GM12878 (cell line): ENCODE measurements around the gene SIT1. TPM values are rescaled to one million over a fixed set of nuclear protein-coding genes. Genes with fewer than 3 reads are reported as not detected.

Experiments used
- ASH2L ChIP-seq: fragments of 300-600, 200-600 bp; sonication (generic); IDR thresholded peaks from 2 replicates; pipeline ENCODE4 v1.6.1; 2017; ENCODE audit warnings: low read depth, mild to moderate bottlenecking, borderline replicate concordance
- ATF7 ChIP-seq: fragments of 450-650 bp; IDR thresholded peaks from 2 replicates; pipeline ENCODE4 v1.6.1; 2016; ENCODE audit warnings: low read depth, mild to moderate bottlenecking
- BRCA1 ChIP-seq: IDR thresholded peaks from 2 replicates; pipeline ENCODE4 v1.6.1; 2011; ENCODE audit warnings: low read depth, low read length, improper control_type of control experiment
- HCFC1 ChIP-seq: fragments of 150-350 bp; IDR thresholded peaks from 2 replicates; pipeline ENCODE4 v1.6.1; 2014; ENCODE audit warnings: low read length
- MTA2 ChIP-seq: fragments of 450-650 bp; IDR thresholded peaks from 2 replicates; pipeline ENCODE4 v1.6.1; 2016; ENCODE audit warnings: low read depth, mild to moderate bottlenecking, moderate library complexity
- MXI1 ChIP-seq: fragments of 150-350 bp; IDR thresholded peaks from 2 replicates; pipeline ENCODE4 v1.6.1; 2011; ENCODE audit warnings: low read depth, mild to moderate bottlenecking, inconsistent platforms, low read length, improper control_type of control experiment
- NR2C2 ChIP-seq: IDR thresholded peaks from 2 replicates; pipeline ENCODE4 v1.6.1; 2011; ENCODE audit warnings: borderline replicate concordance, low read depth; ENCODE audit not compliant: control insufficient read depth, insufficient read length
- SRF ChIP-seq, 2 experiments: IDR thresholded peaks; 2 replicates each; pipeline ENCODE4 v1.6.1; 2011; ENCODE audit warnings: low read depth in 2 of 2, low read length in 2 of 2, mild to moderate bottlenecking in 1 of 2, moderate library complexity in 1 of 2
- YBX1 ChIP-seq: fragments of 450-650 bp; IDR thresholded peaks from 2 replicates; pipeline ENCODE4 v1.6.1; 2016; ENCODE audit warnings: antibody characterized with exemption
- polyA plus RNA-seq, 11 experiments: library from polyadenylated mRNA; depleted of rRNA in 4 of 11; unstranded in 6 of 11; stranded (reverse) in 5 of 11; fragments of >200 nt; fragmentation: Nextera tagmentation in 4 of 11; fragmentation: Illumina TruSeq in 1 of 11; extraction: Ambion mirVana in 4 of 11; extraction: Trizol in 1 of 11; gene quantifications; 1 replicate in 1 of 11; 2 replicates in 10 of 11; pipeline versions ENCODE4 v1.2.1 to v1.2.3, GENCODE V29; 2011 to 2016; ENCODE audit warnings: inconsistent platforms in 2 of 11, missing spikeins in 2 of 11, low read depth in 1 of 11
- total RNA-seq, 4 experiments: library from RNA; depleted of rRNA in 3 of 4; stranded (reverse); fragments of >200 nt in 3 of 4; fragmentation: Illumina TruSeq in 1 of 4; extraction: Trizol in 1 of 4; gene quantifications; 2 replicates each; pipeline versions ENCODE4 v1.2.1 to v1.2.3, GENCODE V29; 2013 to 2021
- TF ChIP-seq, protein P1 (sequence below): fragments of 450-650 bp; IDR thresholded peaks from 2 replicates; pipeline ENCODE4 v1.6.1; 2017; ENCODE audit warnings: mild to moderate bottlenecking, moderate library complexity
- TF ChIP-seq, protein P2 (sequence below): fragments of 450-650 bp; formaldehyde crosslinking; IDR thresholded peaks from 2 replicates; pipeline ENCODE4 v1.5.0; 2022; ENCODE audit warnings: mild to moderate bottlenecking, missing genetic modification characterization
- TF ChIP-seq, protein P3 (sequence below): fragments of 450-650 bp; IDR thresholded peaks from 2 replicates; pipeline ENCODE4 v1.6.1; 2016; ENCODE audit warnings: mild to moderate bottlenecking, moderate library complexity, borderline replicate concordance
- TF ChIP-seq, protein P4 (sequence below): fragments of 450-650 bp; IDR thresholded peaks from 2 replicates; pipeline ENCODE4 v1.6.1; 2017; ENCODE audit warnings: mild to moderate bottlenecking, moderate library complexity

The SIT1 gene
- total and polyA plus RNA-seq, 10 of the 15 experiments (the other 5 are each of a cell fraction or from before 2014, with no cell fraction given): 0.97 to 137 (median 59.7) TPM

DNA sequence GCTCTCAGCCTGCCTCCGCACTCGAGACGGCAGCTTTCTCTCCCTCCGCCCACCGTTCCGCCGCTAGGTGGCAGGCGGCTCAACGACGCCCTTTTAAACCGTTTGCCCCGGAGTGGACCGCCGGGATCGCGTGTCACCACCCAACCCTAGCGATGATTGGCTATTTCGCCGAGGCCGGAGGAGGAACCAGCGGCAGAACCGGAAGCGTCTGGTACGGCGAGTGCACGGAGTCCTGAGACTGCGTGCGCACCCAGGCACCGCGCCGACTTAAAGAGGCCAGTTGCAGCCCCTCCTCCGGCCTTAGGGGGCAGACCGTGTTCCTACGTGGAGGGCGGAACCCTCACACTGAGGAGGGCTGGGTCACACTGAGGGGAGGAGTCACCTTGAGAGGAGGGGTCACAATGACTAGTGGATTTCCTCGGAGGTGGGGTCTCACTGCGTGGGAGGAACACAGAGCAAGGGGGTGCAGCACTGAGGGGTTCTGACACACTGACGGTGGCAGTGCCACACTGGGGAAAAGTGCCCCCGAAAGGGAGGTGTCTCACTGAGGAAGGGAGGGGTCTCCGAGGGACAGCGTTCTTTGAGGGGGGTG, 46.6 kb downstream of the SIT1 start (continued):
- TF ChIP-seq, protein P1, sequence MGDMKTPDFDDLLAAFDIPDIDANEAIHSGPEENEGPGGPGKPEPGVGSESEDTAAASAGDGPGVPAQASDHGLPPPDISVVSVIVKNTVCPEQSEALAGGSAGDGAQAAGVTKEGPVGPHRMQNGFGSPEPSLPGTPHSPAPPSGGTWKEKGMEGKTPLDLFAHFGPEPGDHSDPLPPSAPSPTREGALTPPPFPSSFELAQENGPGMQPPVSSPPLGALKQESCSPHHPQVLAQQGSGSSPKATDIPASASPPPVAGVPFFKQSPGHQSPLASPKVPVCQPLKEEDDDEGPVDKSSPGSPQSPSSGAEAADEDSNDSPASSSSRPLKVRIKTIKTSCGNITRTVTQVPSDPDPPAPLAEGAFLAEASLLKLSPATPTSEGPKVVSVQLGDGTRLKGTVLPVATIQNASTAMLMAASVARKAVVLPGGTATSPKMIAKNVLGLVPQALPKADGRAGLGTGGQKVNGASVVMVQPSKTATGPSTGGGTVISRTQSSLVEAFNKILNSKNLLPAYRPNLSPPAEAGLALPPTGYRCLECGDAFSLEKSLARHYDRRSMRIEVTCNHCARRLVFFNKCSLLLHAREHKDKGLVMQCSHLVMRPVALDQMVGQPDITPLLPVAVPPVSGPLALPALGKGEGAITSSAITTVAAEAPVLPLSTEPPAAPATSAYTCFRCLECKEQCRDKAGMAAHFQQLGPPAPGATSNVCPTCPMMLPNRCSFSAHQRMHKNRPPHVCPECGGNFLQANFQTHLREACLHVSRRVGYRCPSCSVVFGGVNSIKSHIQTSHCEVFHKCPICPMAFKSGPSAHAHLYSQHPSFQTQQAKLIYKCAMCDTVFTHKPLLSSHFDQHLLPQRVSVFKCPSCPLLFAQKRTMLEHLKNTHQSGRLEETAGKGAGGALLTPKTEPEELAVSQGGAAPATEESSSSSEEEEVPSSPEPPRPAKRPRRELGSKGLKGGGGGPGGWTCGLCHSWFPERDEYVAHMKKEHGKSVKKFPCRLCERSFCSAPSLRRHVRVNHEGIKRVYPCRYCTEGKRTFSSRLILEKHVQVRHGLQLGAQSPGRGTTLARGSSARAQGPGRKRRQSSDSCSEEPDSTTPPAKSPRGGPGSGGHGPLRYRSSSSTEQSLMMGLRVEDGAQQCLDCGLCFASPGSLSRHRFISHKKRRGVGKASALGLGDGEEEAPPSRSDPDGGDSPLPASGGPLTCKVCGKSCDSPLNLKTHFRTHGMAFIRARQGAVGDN: no peak
- TF ChIP-seq ATF7: 0 out of 2 replicates have a peak, but pooled peaks have one; percentile 16
- peak; percentile 39 for TF ChIP-seq MXI1
- TF ChIP-seq SRF (IDR thresholded peaks at IDR 0.05; ENCODE audit: low read depth in 2 of 2, low read length in 2 of 2): peak in 1 of 2 experiments; percentile 20; a peak in 1 of 4 replicates
- no peak for TF ChIP-seq ASH2L
- TF ChIP-seq, protein P2, sequence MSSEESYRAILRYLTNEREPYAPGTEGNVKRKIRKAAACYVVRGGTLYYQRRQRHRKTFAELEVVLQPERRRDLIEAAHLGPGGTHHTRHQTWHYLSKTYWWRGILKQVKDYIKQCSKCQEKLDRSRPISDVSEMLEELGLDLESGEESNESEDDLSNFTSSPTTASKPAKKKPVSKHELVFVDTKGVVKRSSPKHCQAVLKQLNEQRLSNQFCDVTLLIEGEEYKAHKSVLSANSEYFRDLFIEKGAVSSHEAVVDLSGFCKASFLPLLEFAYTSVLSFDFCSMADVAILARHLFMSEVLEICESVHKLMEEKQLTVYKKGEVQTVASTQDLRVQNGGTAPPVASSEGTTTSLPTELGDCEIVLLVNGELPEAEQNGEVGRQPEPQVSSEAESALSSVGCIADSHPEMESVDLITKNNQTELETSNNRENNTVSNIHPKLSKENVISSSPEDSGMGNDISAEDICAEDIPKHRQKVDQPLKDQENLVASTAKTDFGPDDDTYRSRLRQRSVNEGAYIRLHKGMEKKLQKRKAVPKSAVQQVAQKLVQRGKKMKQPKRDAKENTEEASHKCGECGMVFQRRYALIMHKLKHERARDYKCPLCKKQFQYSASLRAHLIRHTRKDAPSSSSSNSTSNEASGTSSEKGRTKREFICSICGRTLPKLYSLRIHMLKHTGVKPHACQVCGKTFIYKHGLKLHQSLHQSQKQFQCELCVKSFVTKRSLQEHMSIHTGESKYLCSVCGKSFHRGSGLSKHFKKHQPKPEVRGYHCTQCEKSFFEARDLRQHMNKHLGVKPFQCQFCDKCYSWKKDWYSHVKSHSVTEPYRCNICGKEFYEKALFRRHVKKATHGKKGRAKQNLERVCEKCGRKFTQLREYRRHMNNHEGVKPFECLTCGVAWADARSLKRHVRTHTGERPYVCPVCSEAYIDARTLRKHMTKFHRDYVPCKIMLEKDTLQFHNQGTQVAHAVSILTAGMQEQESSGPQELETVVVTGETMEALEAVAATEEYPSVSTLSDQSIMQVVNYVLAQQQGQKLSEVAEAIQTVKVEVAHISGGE (CRISPR knock-in tag): no peak
- TF ChIP-seq NR2C2: no peak
- no peak for TF ChIP-seq YBX1
- peak; percentile 41; the same call in 1 of the 2 replicates for TF ChIP-seq MTA2
- TF ChIP-seq, protein P3, sequence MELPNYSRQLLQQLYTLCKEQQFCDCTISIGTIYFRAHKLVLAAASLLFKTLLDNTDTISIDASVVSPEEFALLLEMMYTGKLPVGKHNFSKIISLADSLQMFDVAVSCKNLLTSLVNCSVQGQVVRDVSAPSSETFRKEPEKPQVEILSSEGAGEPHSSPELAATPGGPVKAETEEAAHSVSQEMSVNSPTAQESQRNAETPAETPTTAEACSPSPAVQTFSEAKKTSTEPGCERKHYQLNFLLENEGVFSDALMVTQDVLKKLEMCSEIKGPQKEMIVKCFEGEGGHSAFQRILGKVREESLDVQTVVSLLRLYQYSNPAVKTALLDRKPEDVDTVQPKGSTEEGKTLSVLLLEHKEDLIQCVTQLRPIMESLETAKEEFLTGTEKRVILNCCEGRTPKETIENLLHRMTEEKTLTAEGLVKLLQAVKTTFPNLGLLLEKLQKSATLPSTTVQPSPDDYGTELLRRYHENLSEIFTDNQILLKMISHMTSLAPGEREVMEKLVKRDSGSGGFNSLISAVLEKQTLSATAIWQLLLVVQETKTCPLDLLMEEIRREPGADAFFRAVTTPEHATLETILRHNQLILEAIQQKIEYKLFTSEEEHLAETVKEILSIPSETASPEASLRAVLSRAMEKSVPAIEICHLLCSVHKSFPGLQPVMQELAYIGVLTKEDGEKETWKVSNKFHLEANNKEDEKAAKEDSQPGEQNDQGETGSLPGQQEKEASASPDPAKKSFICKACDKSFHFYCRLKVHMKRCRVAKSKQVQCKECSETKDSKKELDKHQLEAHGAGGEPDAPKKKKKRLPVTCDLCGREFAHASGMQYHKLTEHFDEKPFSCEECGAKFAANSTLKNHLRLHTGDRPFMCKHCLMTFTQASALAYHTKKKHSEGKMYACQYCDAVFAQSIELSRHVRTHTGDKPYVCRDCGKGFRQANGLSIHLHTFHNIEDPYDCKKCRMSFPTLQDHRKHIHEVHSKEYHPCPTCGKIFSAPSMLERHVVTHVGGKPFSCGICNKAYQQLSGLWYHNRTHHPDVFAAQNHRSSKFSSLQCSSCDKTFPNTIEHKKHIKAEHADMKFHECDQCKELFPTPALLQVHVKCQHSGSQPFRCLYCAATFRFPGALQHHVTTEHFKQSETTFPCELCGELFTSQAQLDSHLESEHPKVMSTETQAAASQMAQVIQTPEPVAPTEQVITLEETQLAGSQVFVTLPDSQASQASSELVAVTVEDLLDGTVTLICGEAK: peak; percentile 72; the same call in 1 of the 2 replicates
- TF ChIP-seq, protein P4, sequence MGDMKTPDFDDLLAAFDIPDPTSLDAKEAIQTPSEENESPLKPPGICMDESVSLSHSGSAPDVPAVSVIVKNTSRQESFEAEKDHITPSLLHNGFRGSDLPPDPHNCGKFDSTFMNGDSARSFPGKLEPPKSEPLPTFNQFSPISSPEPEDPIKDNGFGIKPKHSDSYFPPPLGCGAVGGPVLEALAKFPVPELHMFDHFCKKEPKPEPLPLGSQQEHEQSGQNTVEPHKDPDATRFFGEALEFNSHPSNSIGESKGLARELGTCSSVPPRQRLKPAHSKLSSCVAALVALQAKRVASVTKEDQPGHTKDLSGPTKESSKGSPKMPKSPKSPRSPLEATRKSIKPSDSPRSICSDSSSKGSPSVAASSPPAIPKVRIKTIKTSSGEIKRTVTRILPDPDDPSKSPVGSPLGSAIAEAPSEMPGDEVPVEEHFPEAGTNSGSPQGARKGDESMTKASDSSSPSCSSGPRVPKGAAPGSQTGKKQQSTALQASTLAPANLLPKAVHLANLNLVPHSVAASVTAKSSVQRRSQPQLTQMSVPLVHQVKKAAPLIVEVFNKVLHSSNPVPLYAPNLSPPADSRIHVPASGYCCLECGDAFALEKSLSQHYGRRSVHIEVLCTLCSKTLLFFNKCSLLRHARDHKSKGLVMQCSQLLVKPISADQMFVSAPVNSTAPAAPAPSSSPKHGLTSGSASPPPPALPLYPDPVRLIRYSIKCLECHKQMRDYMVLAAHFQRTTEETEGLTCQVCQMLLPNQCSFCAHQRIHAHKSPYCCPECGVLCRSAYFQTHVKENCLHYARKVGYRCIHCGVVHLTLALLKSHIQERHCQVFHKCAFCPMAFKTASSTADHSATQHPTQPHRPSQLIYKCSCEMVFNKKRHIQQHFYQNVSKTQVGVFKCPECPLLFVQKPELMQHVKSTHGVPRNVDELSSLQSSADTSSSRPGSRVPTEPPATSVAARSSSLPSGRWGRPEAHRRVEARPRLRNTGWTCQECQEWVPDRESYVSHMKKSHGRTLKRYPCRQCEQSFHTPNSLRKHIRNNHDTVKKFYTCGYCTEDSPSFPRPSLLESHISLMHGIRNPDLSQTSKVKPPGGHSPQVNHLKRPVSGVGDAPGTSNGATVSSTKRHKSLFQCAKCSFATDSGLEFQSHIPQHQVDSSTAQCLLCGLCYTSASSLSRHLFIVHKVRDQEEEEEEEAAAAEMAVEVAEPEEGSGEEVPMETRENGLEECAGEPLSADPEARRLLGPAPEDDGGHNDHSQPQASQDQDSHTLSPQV: no peak
- no peak for TF ChIP-seq BRCA1
- TF ChIP-seq HCFC1: peak; percentile 57
